ENCODE results near the gene RANBP10. TPM values are rescaled to one million over a fixed set of nuclear protein-coding genes. Genes with fewer than 3 reads are reported as not detected.

The RANBP10 gene
- total and polyA plus RNA-seq, 2 of the 13 experiments (the other 11 are each of a cell fraction or from before 2014, with no cell fraction given) = 9.2 to 22.7 TPM

DNA sequence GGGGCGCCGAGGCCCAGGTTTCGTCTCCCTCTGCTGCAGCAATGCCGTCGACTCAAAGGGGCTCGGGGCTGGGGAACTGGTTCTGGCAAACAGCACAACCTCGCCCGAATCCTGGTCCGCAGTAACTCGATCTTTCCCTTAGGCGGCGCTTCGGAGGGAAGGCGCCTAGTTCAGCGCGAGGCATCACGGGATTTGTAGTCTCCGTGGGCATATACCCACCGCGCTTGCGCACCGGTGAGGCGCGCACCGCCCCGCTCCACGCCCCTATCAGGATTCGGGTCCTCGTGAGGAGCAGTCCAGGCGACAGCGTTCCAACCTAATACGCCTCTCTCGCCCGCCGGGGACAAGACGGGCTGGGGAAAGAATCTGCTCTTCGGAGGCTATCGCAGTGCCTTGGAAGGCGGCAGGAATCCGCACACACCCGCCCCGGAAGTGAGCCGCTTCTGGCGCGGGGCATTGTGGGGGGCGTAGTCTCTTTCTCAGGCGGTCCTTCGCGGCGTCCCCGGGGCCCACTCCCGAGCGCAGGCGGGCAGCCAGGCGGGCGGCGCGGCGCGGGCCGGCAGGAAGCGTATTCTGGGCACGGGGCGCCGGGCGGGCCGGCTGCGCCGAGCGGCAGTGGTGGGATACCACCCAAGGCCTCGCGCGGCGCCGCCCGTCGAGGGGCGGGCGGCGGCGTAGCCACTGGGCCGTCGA, 35.6 kb upstream of the RANBP10 start, which contains the start of gene THAP11 (continued):
- TF ChIP-seq, protein P1, sequence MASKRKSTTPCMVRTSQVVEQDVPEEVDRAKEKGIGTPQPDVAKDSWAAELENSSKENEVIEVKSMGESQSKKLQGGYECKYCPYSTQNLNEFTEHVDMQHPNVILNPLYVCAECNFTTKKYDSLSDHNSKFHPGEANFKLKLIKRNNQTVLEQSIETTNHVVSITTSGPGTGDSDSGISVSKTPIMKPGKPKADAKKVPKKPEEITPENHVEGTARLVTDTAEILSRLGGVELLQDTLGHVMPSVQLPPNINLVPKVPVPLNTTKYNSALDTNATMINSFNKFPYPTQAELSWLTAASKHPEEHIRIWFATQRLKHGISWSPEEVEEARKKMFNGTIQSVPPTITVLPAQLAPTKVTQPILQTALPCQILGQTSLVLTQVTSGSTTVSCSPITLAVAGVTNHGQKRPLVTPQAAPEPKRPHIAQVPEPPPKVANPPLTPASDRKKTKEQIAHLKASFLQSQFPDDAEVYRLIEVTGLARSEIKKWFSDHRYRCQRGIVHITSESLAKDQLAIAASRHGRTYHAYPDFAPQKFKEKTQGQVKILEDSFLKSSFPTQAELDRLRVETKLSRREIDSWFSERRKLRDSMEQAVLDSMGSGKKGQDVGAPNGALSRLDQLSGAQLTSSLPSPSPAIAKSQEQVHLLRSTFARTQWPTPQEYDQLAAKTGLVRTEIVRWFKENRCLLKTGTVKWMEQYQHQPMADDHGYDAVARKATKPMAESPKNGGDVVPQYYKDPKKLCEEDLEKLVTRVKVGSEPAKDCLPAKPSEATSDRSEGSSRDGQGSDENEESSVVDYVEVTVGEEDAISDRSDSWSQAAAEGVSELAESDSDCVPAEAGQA (IDR thresholded peaks at IDR 0.05; ENCODE audit: low read depth) = no peak
- TF ChIP-seq, protein P1 (CRISPR knock-in tag; IDR thresholded peaks at IDR 0.05; ENCODE audit: borderline replicate concordance) = no peak
- TF ChIP-seq KMT2B (CRISPR knock-in tag; IDR thresholded peaks at IDR 0.05) (peak; percentile 78), ATF1 (CRISPR knock-in tag; IDR thresholded peaks at IDR 0.05) (no peak), ZMYM2 (CRISPR knock-in tag; IDR thresholded peaks at IDR 0.05) (no peak; the same call in none of the 2 replicates), ZZZ3 (CRISPR knock-in tag; IDR thresholded peaks at IDR 0.05; ENCODE audit: borderline replicate concordance) (no peak), SP140L (CRISPR knock-in tag; IDR thresholded peaks at IDR 0.05; ENCODE audit: borderline replicate concordance) (0 out of 2 replicates have a peak, but pooled peaks have one; percentile 56), ZFP62 (CRISPR knock-in tag; IDR thresholded peaks at IDR 0.05) (no peak), NR1H2 (CRISPR knock-in tag; IDR thresholded peaks at IDR 0.05; ENCODE audit: borderline replicate concordance, low read depth) (no peak), SMARCE1 (IDR thresholded peaks at IDR 0.05; ENCODE audit: borderline replicate concordance) (no peak), ARID2 (CRISPR knock-in tag; IDR thresholded peaks at IDR 0.05; ENCODE audit: borderline replicate concordance) (peak; percentile 79; the same call in 1 of the 2 replicates), TCF7L2 (IDR thresholded peaks at IDR 0.05; ENCODE audit: low read depth, low read length) (no peak), GATA4 (IDR thresholded peaks at IDR 0.05; ENCODE audit: borderline replicate concordance, low read depth) (0 out of 2 replicates have a peak, but pooled peaks have one; percentile 21), NCOA5 (CRISPR knock-in tag; IDR thresholded peaks at IDR 0.05) (no peak), ZSCAN29 (CRISPR knock-in tag; conservative IDR thresholded peaks at IDR 0.05) (no peak), TAF1 (CRISPR knock-in tag; IDR thresholded peaks at IDR 0.05) (peak; percentile 52; the same call in 1 of the 2 replicates), MATR3 (CRISPR knock-in tag; IDR thresholded peaks at IDR 0.05) (0 out of 2 replicates have a peak, but pooled peaks have one; percentile 15)
- TF ChIP-seq, protein P2, sequence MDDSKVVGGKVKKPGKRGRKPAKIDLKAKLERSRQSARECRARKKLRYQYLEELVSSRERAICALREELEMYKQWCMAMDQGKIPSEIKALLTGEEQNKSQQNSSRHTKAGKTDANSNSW (CRISPR knock-in tag; IDR thresholded peaks at IDR 0.05; ENCODE audit: borderline replicate concordance) = no peak
- TF ChIP-seq, protein P3, sequence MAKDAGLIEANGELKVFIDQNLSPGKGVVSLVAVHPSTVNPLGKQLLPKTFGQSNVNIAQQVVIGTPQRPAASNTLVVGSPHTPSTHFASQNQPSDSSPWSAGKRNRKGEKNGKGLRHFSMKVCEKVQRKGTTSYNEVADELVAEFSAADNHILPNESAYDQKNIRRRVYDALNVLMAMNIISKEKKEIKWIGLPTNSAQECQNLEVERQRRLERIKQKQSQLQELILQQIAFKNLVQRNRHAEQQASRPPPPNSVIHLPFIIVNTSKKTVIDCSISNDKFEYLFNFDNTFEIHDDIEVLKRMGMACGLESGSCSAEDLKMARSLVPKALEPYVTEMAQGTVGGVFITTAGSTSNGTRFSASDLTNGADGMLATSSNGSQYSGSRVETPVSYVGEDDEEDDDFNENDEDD (CRISPR knock-in tag; IDR thresholded peaks at IDR 0.05; ENCODE audit: borderline replicate concordance) = peak; percentile 81
- TF ChIP-seq, protein P4, sequence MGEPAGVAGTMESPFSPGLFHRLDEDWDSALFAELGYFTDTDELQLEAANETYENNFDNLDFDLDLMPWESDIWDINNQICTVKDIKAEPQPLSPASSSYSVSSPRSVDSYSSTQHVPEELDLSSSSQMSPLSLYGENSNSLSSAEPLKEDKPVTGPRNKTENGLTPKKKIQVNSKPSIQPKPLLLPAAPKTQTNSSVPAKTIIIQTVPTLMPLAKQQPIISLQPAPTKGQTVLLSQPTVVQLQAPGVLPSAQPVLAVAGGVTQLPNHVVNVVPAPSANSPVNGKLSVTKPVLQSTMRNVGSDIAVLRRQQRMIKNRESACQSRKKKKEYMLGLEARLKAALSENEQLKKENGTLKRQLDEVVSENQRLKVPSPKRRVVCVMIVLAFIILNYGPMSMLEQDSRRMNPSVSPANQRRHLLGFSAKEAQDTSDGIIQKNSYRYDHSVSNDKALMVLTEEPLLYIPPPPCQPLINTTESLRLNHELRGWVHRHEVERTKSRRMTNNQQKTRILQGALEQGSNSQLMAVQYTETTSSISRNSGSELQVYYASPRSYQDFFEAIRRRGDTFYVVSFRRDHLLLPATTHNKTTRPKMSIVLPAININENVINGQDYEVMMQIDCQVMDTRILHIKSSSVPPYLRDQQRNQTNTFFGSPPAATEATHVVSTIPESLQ (CRISPR knock-in tag; conservative IDR thresholded peaks at IDR 0.05) = peak; percentile 92; the same call in 1 of the 2 replicates

All from HepG2 (cell line).